NB4 (cell line): ENCODE results near the gene ADO.

ENCODE experiments used
- POLR2A ChIP-seq: IDR thresholded peaks from 2 replicates; pipeline ENCODE4 v1.6.1; 2011; ENCODE audit warnings: mild to moderate bottlenecking; ENCODE audit not compliant: insufficient read length; ENCODE audit errors: extremely low read depth
- TF ChIP-seq, protein P1 (sequence below): IDR thresholded peaks from one replicate; pipeline ENCODE4 v1.5.1; 2012; ENCODE audit warnings: low read depth, low read length
- TF ChIP-seq, protein P2 (sequence below): IDR thresholded peaks from 2 replicates; pipeline ENCODE4 v1.6.1; 2011; ENCODE audit warnings: low read depth, low read length

- TF ChIP-seq, protein P1, sequence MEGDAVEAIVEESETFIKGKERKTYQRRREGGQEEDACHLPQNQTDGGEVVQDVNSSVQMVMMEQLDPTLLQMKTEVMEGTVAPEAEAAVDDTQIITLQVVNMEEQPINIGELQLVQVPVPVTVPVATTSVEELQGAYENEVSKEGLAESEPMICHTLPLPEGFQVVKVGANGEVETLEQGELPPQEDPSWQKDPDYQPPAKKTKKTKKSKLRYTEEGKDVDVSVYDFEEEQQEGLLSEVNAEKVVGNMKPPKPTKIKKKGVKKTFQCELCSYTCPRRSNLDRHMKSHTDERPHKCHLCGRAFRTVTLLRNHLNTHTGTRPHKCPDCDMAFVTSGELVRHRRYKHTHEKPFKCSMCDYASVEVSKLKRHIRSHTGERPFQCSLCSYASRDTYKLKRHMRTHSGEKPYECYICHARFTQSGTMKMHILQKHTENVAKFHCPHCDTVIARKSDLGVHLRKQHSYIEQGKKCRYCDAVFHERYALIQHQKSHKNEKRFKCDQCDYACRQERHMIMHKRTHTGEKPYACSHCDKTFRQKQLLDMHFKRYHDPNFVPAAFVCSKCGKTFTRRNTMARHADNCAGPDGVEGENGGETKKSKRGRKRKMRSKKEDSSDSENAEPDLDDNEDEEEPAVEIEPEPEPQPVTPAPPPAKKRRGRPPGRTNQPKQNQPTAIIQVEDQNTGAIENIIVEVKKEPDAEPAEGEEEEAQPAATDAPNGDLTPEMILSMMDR, result no peak
- TF ChIP-seq POLR2A, result no peak
- TF ChIP-seq, protein P2, sequence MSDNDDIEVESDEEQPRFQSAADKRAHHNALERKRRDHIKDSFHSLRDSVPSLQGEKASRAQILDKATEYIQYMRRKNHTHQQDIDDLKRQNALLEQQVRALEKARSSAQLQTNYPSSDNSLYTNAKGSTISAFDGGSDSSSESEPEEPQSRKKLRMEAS, result no peak
These were observed 43.4 kb upstream of the ADO start for GRCh38 chr10:62761115-62761514.
